HG02970 (cell line): ENCODE measurements around the gene SRRM4.

ENCODE experiments used
- ATAC-seq: cut with Tn5 transposase; IDR thresholded peaks from one replicate; pipeline ENCODE4 v1.9.1; 2021; ENCODE audit warnings: mild to moderate bottlenecking, moderate library complexity, moderate number of reproducible peaks; ENCODE audit not compliant: unreplicated experiment, low FRiP score

SRRM4 gene

GRCh38 chr12:119060847-119061796, 79.8 kb downstream of the SRRM4 start:
- no peak for ATAC-seq

DNA sequence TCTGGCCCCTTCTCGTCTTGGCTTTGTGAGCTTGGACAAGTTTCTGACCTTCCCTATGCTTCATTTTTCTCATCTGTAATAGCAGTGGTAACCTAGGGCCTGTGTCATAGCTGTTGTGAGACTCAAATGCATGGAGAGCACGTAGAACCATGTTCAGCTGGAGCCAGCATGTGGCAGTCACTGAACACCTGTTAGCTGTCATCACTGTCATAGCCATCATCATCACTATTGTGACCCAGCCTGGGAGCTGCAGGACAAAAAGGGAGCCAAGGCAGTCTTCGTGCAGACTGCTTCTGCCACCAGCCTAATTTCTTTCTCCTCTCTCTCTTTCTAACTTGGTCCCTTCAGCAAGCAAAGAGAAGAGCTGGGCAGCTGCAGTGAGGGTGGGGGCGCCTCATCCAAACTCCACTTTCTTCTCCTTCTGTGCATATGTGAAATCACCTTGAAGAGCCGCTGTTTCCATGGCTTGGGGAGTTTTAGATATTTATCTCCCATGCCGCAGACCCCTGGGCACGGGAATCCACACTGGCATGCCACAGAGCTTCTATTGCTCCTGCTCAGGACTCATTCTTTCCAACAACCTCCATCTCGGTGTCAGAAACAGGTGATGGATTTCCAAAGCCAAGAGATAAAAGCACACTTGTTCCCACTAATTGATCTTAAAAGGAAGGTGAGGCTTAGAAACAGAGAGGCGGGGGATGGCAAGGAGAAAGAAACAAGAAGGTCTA, 87.0 kb downstream of the SRRM4 start:
- ATAC-seq: no peak

DNA sequence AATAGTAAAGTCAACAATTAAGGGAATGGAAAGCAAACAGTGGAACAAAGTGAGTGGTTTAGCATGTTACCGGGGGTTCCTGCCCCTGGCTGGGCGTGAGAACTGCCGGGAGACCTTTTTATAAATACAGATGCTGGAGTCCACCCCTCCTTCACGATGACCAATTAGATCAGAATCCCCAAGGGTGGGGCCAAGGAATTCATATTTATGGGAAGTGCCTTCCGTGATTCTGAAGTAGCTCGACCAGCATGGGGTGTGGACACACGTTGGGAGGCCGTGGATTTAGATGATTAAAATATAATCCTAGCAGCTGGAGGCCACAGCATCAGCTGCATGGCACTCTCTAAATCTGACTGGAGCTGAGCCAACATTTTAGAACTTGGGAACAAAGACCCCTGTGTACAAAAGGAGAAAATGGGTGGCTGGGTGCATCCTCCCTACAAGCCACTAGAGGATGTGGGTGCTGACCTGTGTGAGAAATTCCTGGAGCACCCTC, 87.9 kb downstream of the SRRM4 start:
- no peak for ATAC-seq

DNA sequence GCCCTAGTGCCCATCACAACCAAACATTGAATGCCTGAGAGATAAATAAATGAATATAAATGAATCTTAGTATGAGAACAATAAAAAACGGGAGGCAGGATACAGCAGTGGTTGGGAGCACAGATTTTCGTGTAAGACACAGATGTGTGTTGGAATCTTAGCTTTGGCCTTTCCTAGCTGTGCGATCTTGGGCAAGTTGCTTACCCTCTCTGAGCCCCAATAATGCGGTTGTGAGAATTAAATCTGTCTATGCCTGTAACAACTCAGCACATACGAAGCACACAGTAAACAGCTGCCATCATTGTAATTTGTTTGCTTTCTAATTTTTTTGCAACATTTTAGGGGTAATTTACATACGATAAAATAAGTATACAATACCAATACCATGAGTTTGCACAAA, 89.8 kb downstream of the SRRM4 start:
- no peak for ATAC-seq

DNA sequence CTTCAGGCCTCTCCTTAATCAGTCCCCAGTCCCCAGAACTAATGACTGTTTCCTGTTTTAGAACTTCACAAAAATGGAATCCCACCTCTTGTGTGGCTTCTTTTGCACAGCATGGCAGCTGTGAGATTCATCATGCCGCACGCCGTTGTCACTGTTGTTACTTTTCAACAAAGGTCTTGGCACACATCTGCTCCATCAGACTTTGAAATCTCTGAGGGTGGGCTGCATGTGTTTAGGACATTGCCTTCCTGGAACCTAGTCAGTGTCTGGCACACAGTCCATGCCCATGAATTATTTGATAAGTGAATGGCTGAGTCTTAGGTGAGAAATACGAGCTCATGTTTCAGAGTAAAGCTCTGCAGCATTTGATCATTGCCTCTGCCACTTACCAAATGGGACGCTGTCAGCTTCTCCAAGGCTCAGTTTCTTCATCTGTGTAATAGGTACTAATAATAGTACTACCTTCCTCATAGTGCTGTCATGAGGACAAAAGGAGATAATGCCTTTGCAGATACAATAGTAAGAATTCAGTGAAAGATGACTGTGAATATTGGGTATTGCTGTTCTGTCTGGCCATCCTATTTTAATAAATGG, 90.4 kb downstream of the SRRM4 start:
- no peak for ATAC-seq

GRCh38 chr12:119072440-119072839, 91.1 kb downstream of the SRRM4 start:
- ATAC-seq: no peak

- ATAC-seq: no peak
Measured at GRCh38 chr12:119075222-119075787, 94.0 kb downstream of the SRRM4 start.

DNA sequence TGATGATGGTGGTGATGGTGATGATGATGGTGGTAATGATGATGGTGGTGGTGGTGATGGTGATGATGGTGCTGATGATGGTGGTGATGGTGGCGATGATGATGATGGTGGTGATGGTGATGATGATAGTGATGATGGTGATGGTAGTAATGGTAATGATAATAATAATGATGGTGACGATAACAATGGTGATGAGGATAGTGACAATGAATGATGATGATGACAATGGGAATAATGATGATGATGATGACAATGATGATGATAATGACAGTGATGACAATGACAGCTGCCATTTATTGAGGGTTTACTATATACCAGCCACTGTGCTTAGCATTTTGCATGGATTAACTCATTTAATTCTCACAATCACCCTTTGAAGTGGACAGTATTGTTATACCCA, 94.6 kb downstream of the SRRM4 start:
- ATAC-seq: no peak

DNA sequence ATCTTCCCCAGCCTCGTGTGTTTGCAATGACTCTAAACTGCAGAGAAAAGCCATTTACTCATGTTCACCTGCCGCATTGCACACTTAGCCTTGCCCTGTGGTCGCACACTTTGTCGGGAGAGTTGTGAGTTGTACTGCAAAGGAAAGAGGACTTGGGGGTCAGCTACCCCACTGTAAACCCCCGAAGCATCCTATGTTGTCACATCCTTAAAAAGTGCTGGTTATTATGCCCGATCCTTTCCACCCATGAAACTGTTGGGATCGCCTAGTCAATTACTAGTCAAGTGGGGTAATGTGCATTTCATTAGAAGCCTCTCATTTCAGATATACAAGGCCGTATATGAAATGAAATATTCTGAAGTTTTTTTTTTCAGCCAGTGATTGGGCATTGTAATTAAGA, 98.2 kb downstream of the SRRM4 start:
- ATAC-seq: no peak

GRCh38 chr12:119082016-119082415, 100.7 kb downstream of the SRRM4 start:
- ATAC-seq: no peak

DNA sequence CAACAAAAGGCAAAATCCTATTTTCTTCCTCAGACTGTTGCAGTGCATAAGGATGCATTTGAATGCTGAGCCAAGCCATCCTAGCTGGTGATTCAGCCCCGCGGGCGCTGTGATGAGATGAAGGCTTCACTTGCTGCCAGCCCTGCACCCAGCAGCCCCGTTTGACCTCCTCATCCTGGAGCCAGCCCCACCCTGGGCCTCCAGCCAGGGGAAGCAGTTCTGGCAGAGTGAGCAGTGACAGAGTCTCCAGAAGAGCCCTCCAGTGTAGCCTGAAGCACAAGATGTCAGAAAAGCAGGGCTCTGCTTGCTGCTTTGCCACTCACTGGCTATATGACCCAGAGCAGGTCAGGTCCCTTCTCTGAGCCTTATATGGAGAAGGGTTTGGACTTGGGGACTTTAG, 101.2 kb downstream of the SRRM4 start:
- ATAC-seq: no peak

DNA sequence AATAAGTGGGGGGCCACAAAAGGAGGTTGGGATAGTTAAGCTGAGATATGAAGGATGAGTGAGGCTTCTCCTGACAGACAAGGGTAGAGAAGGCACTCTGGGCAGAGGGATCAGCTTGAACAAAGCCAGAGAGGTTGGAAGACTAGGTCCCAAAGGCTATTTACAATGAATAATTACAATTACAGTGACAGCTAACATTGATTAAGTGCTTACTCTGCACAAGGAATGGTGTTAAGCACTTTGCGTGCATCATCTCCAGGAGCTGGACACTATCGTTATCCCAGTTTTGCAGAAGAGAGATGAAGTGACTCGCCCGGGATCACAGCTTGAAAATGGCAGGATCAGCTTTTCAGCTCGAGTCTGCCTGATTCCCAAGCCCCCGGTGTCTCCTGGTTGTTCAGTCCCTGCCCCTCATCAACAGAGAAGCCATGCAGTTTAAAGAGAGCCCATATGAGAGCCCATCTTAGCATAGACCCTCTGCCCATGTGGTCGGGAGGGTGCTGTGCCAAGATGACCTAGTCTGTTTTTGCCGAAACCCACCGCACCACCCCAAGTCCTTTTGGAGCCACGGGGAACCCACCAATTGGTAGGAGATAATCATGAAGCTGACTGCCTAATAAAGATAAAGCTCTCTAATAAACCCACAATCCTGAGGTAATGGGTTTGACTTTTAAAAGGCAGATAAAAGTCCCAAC, 107.5 kb downstream of the SRRM4 start:
- ATAC-seq: no peak

DNA sequence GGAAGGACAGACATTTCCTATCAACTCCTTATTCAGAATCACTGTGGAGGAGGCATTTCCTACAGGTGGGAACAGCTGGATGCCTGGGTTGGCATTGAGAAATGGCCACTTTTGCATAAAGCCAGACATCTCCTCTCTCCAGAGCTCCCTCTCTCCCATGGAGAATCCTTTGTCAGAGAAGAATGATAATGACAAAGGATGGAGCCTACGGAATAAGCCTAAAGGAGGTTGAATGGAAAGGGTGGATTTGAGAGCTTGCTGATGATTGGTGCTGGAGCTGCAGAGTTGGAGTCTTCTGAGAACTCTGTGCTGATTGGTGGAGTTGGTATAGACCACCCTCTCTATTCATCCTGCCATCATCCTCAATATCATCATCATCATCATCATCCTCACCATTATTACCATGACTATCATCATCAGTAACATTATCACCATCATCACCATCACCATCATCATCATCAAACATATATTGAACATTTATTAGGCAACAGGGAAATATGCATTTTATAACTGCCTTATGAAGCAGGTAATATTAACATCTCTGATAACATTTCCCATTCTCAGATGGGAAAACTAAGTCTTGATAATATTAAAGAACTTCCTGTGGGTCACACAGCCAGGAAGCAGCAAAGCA, 108.2 kb downstream of the SRRM4 start:
- ATAC-seq: no peak

DNA sequence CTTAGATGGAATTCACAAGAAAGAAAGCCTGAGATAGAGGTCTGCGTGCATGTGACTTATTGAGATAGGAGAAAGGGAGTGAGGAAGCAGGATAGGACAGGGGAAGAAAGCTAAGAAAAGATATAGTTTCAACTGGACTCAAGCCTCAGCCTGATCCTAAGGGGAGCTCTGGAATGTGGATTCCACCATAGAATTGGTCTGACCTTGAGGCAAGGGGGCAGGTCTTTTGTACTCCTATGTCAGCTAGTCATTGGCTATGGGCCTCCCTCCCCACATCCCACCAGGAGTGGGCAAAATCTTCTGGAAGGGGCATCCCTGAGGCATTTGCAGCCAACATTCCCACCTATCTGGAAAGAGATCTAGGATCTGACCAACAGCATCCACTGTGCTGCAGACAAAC, 108.9 kb downstream of the SRRM4 start:
- ATAC-seq: no peak

GRCh38 chr12:119090865-119091264, 109.5 kb downstream of the SRRM4 start:
- ATAC-seq: no peak

DNA sequence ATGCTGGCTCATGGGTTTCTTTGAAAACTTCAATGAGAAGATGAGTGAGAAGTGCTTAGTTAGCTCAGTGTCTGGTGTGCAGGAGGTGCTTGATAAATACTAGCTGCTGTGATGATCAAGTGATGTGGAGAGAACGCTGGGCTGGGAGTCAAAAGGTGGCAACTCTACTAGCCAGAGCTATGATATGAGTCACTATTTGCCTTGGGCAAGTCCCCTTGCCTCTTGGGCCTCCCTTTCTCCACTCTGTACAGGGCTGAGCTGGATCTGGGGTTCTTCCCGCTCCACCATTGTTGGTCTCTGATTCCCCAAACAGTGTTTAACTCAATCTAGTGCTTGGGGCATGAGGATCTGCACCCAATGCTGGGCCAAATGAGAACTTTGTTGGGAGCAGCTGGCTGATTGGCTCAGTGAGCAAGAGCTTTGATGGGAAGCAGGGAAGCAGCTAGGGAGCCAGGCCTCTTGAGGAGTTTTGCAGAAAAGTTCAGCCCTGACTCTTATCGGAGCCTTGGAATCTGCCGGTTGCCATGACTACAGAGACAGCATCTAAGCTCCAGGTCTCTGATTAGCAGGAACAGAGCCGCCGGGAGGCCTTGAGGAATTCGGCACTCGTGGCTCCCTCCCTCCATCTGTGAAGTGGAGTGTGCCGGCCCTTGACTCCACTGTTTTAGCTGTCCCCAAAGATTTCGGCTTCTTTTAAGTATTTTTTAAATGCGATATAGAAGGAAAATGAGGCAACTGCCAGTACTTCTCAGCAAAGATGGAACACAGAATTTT, 115.3 kb downstream of the SRRM4 start:
- ATAC-seq: no peak

DNA sequence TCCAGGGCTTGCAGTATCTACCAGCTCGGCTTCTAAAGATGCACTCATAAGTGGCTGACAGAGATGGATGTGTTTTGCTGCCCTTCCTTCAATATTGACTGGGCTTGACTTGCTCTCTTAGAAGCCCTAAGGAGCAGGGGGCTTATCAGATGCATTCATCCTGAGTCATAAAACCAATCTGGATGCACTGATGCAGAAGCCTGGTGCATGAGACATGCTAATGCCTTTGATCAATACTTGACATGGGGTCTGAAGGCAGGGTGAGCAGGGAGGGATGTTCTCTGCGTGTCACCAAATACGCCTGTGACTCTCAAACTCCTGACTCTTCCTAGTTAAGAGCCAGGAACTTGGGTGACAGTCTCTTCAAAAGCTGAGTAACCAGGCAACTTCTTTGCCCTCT, 119.6 kb downstream of the SRRM4 start:
- no peak for ATAC-seq

DNA sequence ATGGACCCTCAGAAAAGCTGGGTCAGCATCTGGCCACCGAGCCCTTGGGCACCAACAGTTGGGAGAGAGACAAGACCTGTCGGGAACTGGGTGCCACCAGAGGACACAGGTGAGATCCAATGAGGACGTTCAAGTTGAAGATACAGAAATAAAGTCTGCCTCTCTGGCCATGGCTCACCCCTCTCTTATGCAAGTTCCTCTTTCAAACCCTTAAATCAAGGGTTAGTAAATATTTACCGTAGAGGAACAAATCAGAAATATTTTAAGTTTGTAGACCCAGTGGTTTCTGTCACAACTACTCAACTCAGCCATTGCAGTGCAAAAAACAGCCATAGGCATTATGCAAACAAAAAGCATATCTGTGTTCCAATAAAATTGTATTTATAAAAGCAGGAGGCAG, 120.9 kb downstream of the SRRM4 start:
- no peak for ATAC-seq

DNA sequence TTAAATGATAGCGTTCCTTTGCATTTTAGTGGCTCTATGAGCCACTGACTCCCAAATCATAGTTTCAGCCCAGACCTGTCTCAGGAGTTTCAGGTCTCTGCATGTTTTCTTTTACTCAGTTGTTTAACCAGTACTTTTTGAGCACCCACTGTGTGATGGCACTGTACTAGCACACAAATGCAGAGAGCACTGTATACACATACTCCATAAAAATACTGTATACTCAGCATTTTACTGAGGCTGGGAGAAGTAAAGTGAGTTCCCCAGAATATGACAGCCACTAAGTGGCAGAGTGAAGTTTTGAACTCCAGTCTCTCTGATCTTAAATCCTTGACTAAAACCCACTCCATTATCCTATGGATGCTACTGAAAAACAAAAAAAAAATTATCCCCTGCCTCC, 121.4 kb downstream of the SRRM4 start:
- no peak for ATAC-seq
